HG02642 (cell line): ENCODE measurements around the gene PCGF5.
"Not testable (repeated sequence)": the region's sequence is repeated elsewhere in the genome, so short reads cannot be mapped to it uniquely, and the experiment has no call there.

Experiments used
- ATAC-seq: cut with Tn5 transposase; IDR thresholded peaks from one replicate; pipeline ENCODE4 v1.9.1; 2021; ENCODE audit warnings: mild to moderate bottlenecking; ENCODE audit not compliant: unreplicated experiment, poor library complexity

Gene PCGF5

GRCh38 chr10:91220194-91220953 lies at the start of gene PCGF5:
Gene PCGF5 (plus strand): TSS chr10:91220663. CDS start chr10:91222872, 2,209 bp downstream.
- peak; percentile 97 for ATAC-seq

- ATAC-seq: no peak
Measured at GRCh38 chr10:91171485-91171884, 49.0 kb upstream of the PCGF5 start.

- no peak for ATAC-seq
Measured at GRCh38 chr10:91172348-91172747, 48.1 kb upstream of the PCGF5 start.

GRCh38 chr10:91185239-91185875 lies 35.1 kb upstream of the PCGF5 start:
- ATAC-seq: no peak

GRCh38 chr10:91187156-91187555 lies 33.3 kb upstream of the PCGF5 start:
- ATAC-seq: no peak

GRCh38 chr10:91188010-91188409 lies 32.5 kb upstream of the PCGF5 start:
- not testable (repeated sequence) for ATAC-seq

GRCh38 chr10:91188889-91189288 lies 31.6 kb upstream of the PCGF5 start:
- no peak for ATAC-seq

GRCh38 chr10:91190388-91190870 lies 30.0 kb upstream of the PCGF5 start:
- no peak for ATAC-seq

GRCh38 chr10:91190876-91191583 lies 29.4 kb upstream of the PCGF5 start:
- peak; percentile 76 for ATAC-seq

GRCh38 chr10:91191584-91191919 lies 28.9 kb upstream of the PCGF5 start:
- no peak for ATAC-seq

- no peak for ATAC-seq
Measured at GRCh38 chr10:91194497-91195179, 25.8 kb upstream of the PCGF5 start.

- ATAC-seq: no peak
Measured at GRCh38 chr10:91196268-91197048, 24.0 kb upstream of the PCGF5 start.

GRCh38 chr10:91197127-91197526 lies 23.3 kb upstream of the PCGF5 start:
- ATAC-seq: no peak

- ATAC-seq: peak; percentile 68
Measured at GRCh38 chr10:91198781-91199180, 21.7 kb upstream of the PCGF5 start.

GRCh38 chr10:91200314-91201212 lies 19.9 kb upstream of the PCGF5 start:
- peak; percentile 13 for ATAC-seq

- peak; percentile 46 for ATAC-seq
Measured at GRCh38 chr10:91201213-91201996, 19.1 kb upstream of the PCGF5 start.

- no peak for ATAC-seq
Measured at GRCh38 chr10:91206427-91206826, 14.0 kb upstream of the PCGF5 start.

- no peak for ATAC-seq
Measured at GRCh38 chr10:91206837-91207474, 13.5 kb upstream of the PCGF5 start.
